GM12873 (cell line): ENCODE measurements around the gene CD93.

Source experiments
- CTCF ChIP-seq: IDR thresholded peaks from 2 replicates; pipeline ENCODE4 v1.5.1; 2012; ENCODE audit warnings: low read depth, mild to moderate bottlenecking, moderate library complexity, low read length, control low read depth; ENCODE audit not compliant: insufficient read depth; ENCODE audit errors: missing control alignments

Gene CD93

GRCh38 chr20:23090147-23090546 lies 4.0 kb upstream of the CD93 start:
- peak; percentile 4 for TF ChIP-seq CTCF

GRCh38 chr20:23088866-23089265 lies 2.7 kb upstream of the CD93 start:
- no peak for TF ChIP-seq CTCF

GRCh38 chr20:23087587-23088251 lies 1.6 kb upstream of the CD93 start:
- no peak for TF ChIP-seq CTCF

- no peak for TF ChIP-seq CTCF
Measured at GRCh38 chr20:23086931-23087411, 847 bp upstream of the CD93 start.

GRCh38 chr20:23085436-23086055 lies 578 bp downstream of the CD93 start:
- no peak for TF ChIP-seq CTCF

GRCh38 chr20:23084845-23085365 lies 1.2 kb downstream of the CD93 start:
- no peak for TF ChIP-seq CTCF

GRCh38 chr20:23084282-23084844 lies 1.8 kb downstream of the CD93 start:
- TF ChIP-seq CTCF = no peak
